ENCODE results near the gene ANP32A. TPM values are rescaled to one million over a fixed set of nuclear protein-coding genes. Genes with fewer than 3 reads are reported as not detected.
A peak's percentile ranks its signal among the peaks of the same experiment; 100 is the strongest.
"Not testable (repeated sequence)": the region's sequence is repeated elsewhere in the genome, so short reads cannot be mapped to it uniquely, and the experiment has no call there.

ANP32A gene
- total and polyA plus RNA-seq, 2 experiments from 2014 or later: 40.3 to 70.0 TPM

DNA sequence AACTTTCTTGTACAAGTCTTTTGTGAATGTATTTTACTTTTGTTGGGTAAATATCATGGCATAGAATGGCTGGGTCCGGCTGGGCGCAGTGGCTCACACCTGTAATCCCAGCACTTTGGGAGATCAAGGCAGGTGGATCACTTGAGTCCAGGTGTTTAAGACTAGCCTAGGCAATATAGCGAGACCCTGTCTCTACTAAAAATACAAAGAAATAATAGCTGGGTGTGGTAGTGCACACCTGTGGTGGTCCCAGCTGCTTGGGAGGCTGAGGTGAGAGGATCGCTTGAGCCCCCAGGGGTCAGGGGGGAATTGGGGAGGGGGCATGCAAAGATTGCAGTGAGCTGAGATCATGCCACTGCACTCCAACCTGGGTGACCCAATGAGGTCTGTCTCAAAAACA is 52.9 kb downstream of the ANP32A start:
- Histone ChIP-seq H4K20me1 (ENCODE audit: insufficient read depth) (no peaks in the 10 kb centered on the region), H3F3A (ENCODE audit: insufficient read depth) (no peaks in the 10 kb centered on the region), H3K9ac (no peak overlapping the region), H3K4me2 (ENCODE audit: unreplicated experiment) (no peak overlapping the region), H3K27me3 (replicated peaks; ENCODE audit: insufficient read depth) (no peaks in the 10 kb centered on the region), H3K4me3 (no peak overlapping the region), H3K36me3 (ENCODE audit: low read depth) (no peaks in the 10 kb centered on the region), H3K27ac (no peak overlapping the region), H3K79me2 (ENCODE audit: insufficient read depth) (no peaks in the 10 kb centered on the region), H3K9me2 (ENCODE audit: insufficient read depth) (no peaks in the 10 kb centered on the region), H3K4me1 (ENCODE audit: insufficient read depth) (no peaks in the 10 kb centered on the region), H2AFZ (no peak overlapping the region), H3K9me3 (ENCODE audit: low read depth) (no peaks in the 10 kb centered on the region)
- in situ Hi-C loops (cut with MboI): no loop called here
- 70 to 73% methylated on average over 4 of the region's 4 CpGs for WGBS, 2 experiments (ENCODE audit: low coverage in 1 of 2, low lambda C conversion rate in 2 of 2, missing lambda C conversion rate in 2 of 2)
- TF ChIP-seq EZH2phosphoT487 (IDR thresholded peaks at IDR 0.05; ENCODE audit: insufficient read depth, low read depth) (no peak), EZH2 (IDR thresholded peaks at IDR 0.05; ENCODE audit: insufficient read depth, poor library complexity, severe bottlenecking) (no peak)
- DNase-seq: no peak

GRCh38 chr15:68765602-68766368 is 54.9 kb downstream of the ANP32A start:
- Histone ChIP-seq H3K4me3 (no peak overlapping the region), H3K36me3 (ENCODE audit: low read depth) (no peaks in the 10 kb centered on the region), H3K4me1 (ENCODE audit: insufficient read depth) (no peaks in the 10 kb centered on the region), H3K27ac (no peak overlapping the region), H2AFZ (no peak overlapping the region), H3K79me2 (ENCODE audit: insufficient read depth) (no peaks in the 10 kb centered on the region), H3K4me2 (ENCODE audit: unreplicated experiment) (no peak overlapping the region), H3K9me3 (ENCODE audit: low read depth) (no peaks in the 10 kb centered on the region), H3F3A (ENCODE audit: insufficient read depth) (no peaks in the 10 kb centered on the region), H3K9me2 (ENCODE audit: insufficient read depth) (no peaks in the 10 kb centered on the region), H3K27me3 (replicated peaks; ENCODE audit: insufficient read depth) (peaks cover 6% of the 10 kb centered on the region; the same call in 1 of the 2 replicates), H4K20me1 (ENCODE audit: insufficient read depth) (no peaks in the 10 kb centered on the region), H3K9ac (no peak overlapping the region)
- in situ Hi-C loops (cut with MboI): no loop called here
- 66% methylated on average over 11 of the region's 11 CpGs for WGBS, 2 experiments (ENCODE audit: low coverage in 1 of 2, low lambda C conversion rate in 2 of 2, missing lambda C conversion rate in 2 of 2)
- TF ChIP-seq EZH2 (IDR thresholded peaks at IDR 0.05; ENCODE audit: insufficient read depth, poor library complexity, severe bottlenecking) (no peak), EZH2phosphoT487 (IDR thresholded peaks at IDR 0.05; ENCODE audit: insufficient read depth, low read depth) (no peak)
- DNase-seq: no peak

GRCh38 chr15:68764090-68764489 is 56.6 kb downstream of the ANP32A start:
- in situ Hi-C loops (cut with MboI): no loop called here
- DNase-seq: peak; percentile 6
- H3K4me2 ChIP-seq (ENCODE audit: unreplicated experiment): no peak overlapping the region
- H3K4me1 ChIP-seq (ENCODE audit: insufficient read depth): no peaks in the 10 kb centered on the region
- H3F3A ChIP-seq (ENCODE audit: insufficient read depth): no peaks in the 10 kb centered on the region
- H3K9me3 ChIP-seq (ENCODE audit: low read depth): no peaks in the 10 kb centered on the region
- TF ChIP-seq EZH2 (IDR thresholded peaks at IDR 0.05; ENCODE audit: insufficient read depth, poor library complexity, severe bottlenecking) (no peak), EZH2phosphoT487 (IDR thresholded peaks at IDR 0.05; ENCODE audit: insufficient read depth, low read depth) (no peak)
- no peak overlapping the region for H3K27ac ChIP-seq
- H3K36me3 ChIP-seq (ENCODE audit: low read depth): no peaks in the 10 kb centered on the region
- no peaks in the 10 kb centered on the region for H4K20me1 ChIP-seq (ENCODE audit: insufficient read depth)
- no peak overlapping the region for H2AFZ ChIP-seq
- 10 to 19% methylated on average over 1 of the region's 1 CpG for WGBS, 2 experiments (ENCODE audit: low coverage in 1 of 2, low lambda C conversion rate in 2 of 2, missing lambda C conversion rate in 2 of 2)
- no peaks in the 10 kb centered on the region for H3K79me2 ChIP-seq (ENCODE audit: insufficient read depth)
- H3K9ac ChIP-seq: no peak overlapping the region
- H3K27me3 ChIP-seq (replicated peaks; ENCODE audit: insufficient read depth): peaks cover 11% of the 10 kb centered on the region; the same call in 1 of the 2 replicates
- H3K4me3 ChIP-seq: no peak overlapping the region
- H3K9me2 ChIP-seq (ENCODE audit: insufficient read depth): no peaks in the 10 kb centered on the region

- DNase-seq: no peak
- no peaks in the 10 kb centered on the region for H3K9me3 ChIP-seq (ENCODE audit: low read depth)
- H3K27me3 ChIP-seq (replicated peaks; ENCODE audit: insufficient read depth): peaks cover 11% of the 10 kb centered on the region; the same call in 1 of the 2 replicates
- H3K9me2 ChIP-seq (ENCODE audit: insufficient read depth): no peaks in the 10 kb centered on the region
- H3K4me2 ChIP-seq (ENCODE audit: unreplicated experiment): no peak overlapping the region
- H2AFZ ChIP-seq: no peak overlapping the region
- TF ChIP-seq EZH2phosphoT487 (IDR thresholded peaks at IDR 0.05; ENCODE audit: insufficient read depth, low read depth) (no peak), EZH2 (IDR thresholded peaks at IDR 0.05; ENCODE audit: insufficient read depth, poor library complexity, severe bottlenecking) (no peak)
- H3K36me3 ChIP-seq (ENCODE audit: low read depth): no peaks in the 10 kb centered on the region
- no peaks in the 10 kb centered on the region for H3K79me2 ChIP-seq (ENCODE audit: insufficient read depth)
- WGBS, 2 experiments (ENCODE audit: low coverage in 1 of 2, low lambda C conversion rate in 2 of 2, missing lambda C conversion rate in 2 of 2): 29 to 30% methylated on average over 4 of the region's 4 CpGs
- no peaks in the 10 kb centered on the region for H4K20me1 ChIP-seq (ENCODE audit: insufficient read depth)
- in situ Hi-C loops (cut with MboI): no loop called here
- H3K9ac ChIP-seq: no peak overlapping the region
- no peaks in the 10 kb centered on the region for H3F3A ChIP-seq (ENCODE audit: insufficient read depth)
- no peak overlapping the region for H3K27ac ChIP-seq
- no peaks in the 10 kb centered on the region for H3K4me1 ChIP-seq (ENCODE audit: insufficient read depth)
- H3K4me3 ChIP-seq: no peak overlapping the region
Measured at GRCh38 chr15:68763063-68763462, 57.6 kb downstream of the ANP32A start.

DNA sequence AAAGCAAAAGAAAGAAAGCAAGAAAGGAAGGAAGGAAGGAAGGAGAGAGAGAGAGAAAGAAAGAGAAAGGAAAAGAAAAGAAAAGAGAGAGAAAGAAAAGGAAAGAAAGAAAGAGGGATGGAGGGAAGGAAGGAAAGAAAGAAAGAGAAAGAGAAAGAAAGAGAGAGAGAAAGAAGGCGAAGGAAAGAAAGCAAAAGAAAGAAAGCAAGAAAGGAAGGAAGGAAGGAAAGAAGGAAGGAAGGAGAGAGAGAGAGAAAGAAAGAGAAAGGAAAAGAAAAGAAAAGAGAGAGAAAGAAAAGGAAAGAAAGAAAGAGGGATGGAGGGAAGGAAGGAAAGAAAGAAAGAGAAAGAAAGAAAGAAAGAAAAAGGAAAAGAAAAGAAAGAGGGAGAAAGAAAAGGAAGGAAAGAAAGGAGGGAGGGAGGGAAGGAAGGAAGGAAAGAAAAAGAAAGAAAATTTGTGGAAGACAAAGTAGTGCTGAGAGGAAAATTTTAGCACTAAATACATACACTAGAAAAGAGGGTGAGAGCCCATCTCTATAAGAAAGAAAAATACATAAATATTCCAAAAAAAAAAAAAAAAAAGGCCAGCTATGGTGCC is 60.6 kb downstream of the ANP32A start:
- H3K9me3 ChIP-seq (ENCODE audit: low read depth); H3F3A ChIP-seq (ENCODE audit: insufficient read depth); H3K4me3 ChIP-seq; H3K4me1 ChIP-seq (ENCODE audit: insufficient read depth); H3K4me2 ChIP-seq (ENCODE audit: unreplicated experiment); H3K27ac ChIP-seq; H3K9ac ChIP-seq; in situ Hi-C loops (cut with MboI); H3K9me2 ChIP-seq (ENCODE audit: insufficient read depth); H4K20me1 ChIP-seq (ENCODE audit: insufficient read depth); H2AFZ ChIP-seq; H3K36me3 ChIP-seq (ENCODE audit: low read depth); DNase-seq; H3K79me2 ChIP-seq (ENCODE audit: insufficient read depth): not testable (repeated sequence)
- 85 to 91% methylated on average over 1 of the region's 1 CpG for WGBS, 2 experiments (ENCODE audit: low coverage in 1 of 2, low lambda C conversion rate in 2 of 2, missing lambda C conversion rate in 2 of 2)
- H3K27me3 ChIP-seq (replicated peaks; ENCODE audit: insufficient read depth): peaks cover 16% of the 10 kb centered on the region
